Endometrial microvascular endothelial cells (primary cell): ENCODE measurements around the gene LRRN2. TPM values are rescaled to one million over a fixed set of nuclear protein-coding genes. Genes with fewer than 3 reads are reported as not detected.

ENCODE experiments used
- in situ Hi-C: cut with HindIII; loops from 2 replicates; pipeline ENCODE4 v1.10.0; 2017; ENCODE audit warnings: low sequenced_read_pairs, low pct_unique_long_range_greater_than_20kb; ENCODE audit errors: inconsistent ontology term
- total RNA-seq: library from RNA; depleted of rRNA; stranded (reverse); fragments of >200 nt; gene quantifications from one replicate; pipeline ENCODE4 v1.2.3, GENCODE V29; 2015; ENCODE audit errors: inconsistent ontology term

LRRN2 gene
- total RNA-seq, 1 donor from 2014 or later: not detected

DNA sequence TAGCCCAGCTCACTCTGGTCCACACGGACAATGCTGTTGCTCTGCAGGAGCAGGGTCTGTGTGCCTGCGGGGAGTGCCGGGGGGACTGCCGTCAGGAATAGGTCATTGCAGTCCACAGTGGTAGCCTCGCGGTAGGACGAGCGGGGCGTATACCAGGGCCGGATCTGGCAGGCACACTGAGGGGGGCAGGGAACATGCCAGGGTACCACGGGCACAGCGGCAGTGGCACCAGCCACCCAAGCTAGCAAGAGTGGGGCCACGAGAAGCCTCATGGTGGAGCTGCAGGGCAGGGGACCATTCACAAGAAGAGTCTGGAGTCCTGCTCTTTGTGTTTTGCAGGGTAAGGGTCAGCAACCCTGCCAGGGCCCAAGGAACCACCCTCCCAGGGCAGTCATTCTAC, 65.8 kb downstream of the LRRN2 start:
- in situ Hi-C loops: no loop called here

DNA sequence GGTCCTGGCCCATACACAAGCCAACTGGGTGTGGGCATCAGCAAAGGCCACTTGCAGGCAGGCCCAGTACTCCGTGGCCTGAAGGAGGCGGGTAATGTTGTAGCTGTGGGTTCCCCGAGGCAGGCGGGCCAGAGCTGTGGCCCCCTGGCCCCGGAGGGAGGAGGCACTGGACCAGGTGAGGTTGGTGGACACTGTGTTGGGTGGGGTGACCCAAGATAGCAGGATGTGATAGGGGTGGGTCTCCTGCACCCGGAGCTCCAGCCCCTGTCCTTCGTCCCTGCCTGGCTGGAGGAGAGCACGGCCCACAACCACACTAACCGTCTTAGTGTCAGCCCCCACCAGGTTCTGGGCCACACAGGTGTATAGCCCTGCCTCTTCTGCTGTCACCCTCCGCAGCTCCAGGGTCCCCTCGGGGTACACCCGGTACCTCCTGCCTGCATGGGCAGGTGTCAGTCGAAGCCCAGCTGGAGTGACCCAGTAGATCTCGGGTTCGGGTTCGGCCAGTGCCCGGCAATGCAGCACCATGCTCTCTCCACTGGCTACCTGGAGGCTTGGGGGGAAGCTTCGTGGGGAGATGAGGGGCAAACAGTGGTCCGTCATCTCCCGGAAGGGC, 67.3 kb downstream of the LRRN2 start:
- in situ Hi-C loops: no loop called here

GRCh38 chr1:204617256-204618147, 68.0 kb downstream of the LRRN2 start:
- in situ Hi-C loops: no loop called here

GRCh38 chr1:204616641-204617040, 68.9 kb downstream of the LRRN2 start:
- in situ Hi-C loops: no loop called here

GRCh38 chr1:204615881-204616280, 69.7 kb downstream of the LRRN2 start:
- in situ Hi-C loops: no loop called here

- in situ Hi-C loops: no loop called here
Observed at GRCh38 chr1:204613636-204614035, 71.9 kb downstream of the LRRN2 start.

GRCh38 chr1:204612326-204612725, 73.2 kb downstream of the LRRN2 start:
- in situ Hi-C loops: no loop called here

- in situ Hi-C loops: no loop called here
Observed at GRCh38 chr1:204611036-204611435, 74.5 kb downstream of the LRRN2 start.

DNA sequence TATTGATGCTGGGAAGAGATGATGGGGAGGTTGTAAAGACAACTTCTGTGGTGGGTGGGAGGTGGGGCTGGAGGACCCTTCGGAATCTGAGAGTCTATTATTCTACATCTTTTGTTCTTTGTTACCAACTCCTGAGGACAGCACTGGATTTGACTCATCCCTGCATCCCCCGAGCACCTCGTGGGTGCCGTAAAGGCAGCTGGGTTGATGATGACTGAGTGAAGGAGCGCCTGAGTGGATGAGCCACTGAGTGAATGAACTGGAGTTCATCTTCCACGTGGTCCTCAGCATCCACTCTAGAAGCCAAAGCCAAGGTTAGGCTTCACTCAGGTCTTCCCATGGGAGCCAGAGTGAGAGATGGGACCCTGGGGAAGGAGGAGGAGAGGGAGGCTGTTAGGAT, 77.6 kb downstream of the LRRN2 start:
- in situ Hi-C loops: no loop called here

- in situ Hi-C loops: no loop called here
Observed at GRCh38 chr1:204605791-204606190, 79.7 kb downstream of the LRRN2 start.

DNA sequence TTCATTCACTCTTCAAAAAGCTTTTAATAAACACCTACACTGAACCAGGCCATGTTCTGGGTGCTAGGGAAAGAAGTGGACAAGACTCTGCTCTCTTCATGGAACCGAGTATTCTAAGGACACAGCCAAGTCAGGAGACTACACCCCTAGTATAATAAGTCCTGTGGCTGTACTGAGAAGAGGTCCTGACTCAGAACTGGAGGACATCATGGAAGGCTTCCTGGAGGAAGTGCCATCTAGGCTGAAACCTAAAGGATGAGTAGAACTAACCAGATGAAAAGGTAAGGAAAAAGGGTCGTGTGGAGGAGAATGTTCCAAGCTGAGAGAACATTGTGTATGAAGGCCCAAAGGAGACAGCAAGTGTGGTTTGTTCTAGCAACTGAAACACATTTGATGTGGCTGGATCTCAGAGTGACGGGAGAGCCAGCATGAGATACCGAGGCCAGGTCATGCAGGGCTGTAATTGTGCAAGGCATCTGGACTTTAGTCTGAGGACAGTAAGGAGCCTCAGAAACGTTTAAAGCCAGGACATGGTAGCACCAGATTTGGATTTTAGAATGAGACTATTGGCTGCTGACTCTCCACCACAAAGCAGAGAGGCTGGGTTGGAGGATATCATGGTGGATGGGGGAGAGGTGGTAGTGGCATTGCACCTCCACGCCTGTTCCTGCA, 82.5 kb downstream of the LRRN2 start:
- in situ Hi-C loops: no loop called here

- in situ Hi-C loops: no loop called here
Observed at GRCh38 chr1:204602111-204602579, 83.4 kb downstream of the LRRN2 start.

GRCh38 chr1:204600968-204601367, 84.6 kb downstream of the LRRN2 start:
- in situ Hi-C loops: no loop called here

DNA sequence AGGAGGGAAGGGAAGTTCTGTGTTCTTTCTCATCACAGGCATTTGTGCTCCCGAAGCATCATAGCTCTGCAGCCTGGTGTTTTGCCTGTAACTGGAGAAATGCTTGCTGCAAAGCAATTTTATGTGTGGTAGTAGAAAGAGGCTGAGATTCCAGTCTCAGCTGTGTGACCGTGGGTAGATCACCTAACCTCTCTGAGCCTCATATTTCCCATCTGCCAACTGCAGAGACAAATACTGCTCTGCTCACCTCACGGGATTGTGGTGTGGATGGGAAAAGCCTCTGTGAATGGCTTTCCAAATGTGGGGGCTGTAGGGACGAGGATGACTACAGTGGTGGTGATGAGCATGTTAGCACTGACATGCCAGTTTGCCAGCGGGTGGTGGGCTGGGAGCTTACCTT, 85.3 kb downstream of the LRRN2 start:
- in situ Hi-C loops: no loop called here

GRCh38 chr1:204599596-204599995, 85.9 kb downstream of the LRRN2 start:
- in situ Hi-C loops: no loop called here

GRCh38 chr1:204599098-204599497, 86.4 kb downstream of the LRRN2 start:
- in situ Hi-C loops: no loop called here

DNA sequence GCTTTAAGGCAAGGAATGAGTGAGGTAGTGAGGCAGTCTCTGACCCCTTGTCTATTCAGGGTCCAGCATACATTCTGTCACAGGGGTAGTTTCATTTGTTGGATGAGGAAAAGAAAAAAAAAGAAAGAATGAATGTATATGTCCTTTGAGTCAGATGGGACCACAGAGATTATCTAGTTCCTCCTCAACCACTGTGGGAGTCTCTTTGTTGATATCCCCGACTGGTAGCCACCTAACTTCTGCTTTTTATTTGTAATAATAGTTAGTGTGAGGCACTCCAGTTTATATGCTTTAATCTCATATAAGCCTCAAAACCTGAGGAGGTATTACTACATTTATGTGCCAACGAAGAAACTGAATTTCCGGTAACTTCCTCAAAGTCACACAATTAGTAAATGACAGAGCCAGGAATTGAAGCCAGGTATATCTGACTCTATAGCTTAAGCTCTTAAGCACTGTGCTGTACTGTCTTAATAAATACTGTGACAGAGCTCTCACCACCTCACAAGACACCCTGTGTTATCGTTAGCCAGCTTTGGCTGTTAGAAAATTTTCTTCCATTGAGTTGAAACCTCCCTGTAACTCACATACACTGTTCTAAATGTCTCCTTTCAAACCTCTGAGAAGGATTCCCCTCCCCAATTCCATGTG, 87.1 kb downstream of the LRRN2 start:
- in situ Hi-C loops: no loop called here

GRCh38 chr1:204592246-204592948, 93.1 kb downstream of the LRRN2 start:
- in situ Hi-C loops: no loop called here
